ENCODE measurements around the gene FRMD3. TPM values are rescaled to one million over a fixed set of nuclear protein-coding genes. Genes with fewer than 3 reads are reported as not detected.

FRMD3 gene
- total RNA-seq, 2 experiments from 2014 or later: 0.62 to 1.1 TPM

GRCh38 chr9:83514767-83515166, 23.4 kb downstream of the FRMD3 start:
- H3K9me3 Mint-ChIP-seq: no peaks in the 10 kb centered on the region
- no peaks in the 10 kb centered on the region for H3K36me3 Mint-ChIP-seq (ENCODE audit: low read depth)
- H3K27me3 Mint-ChIP-seq: peaks cover 21% of the 10 kb centered on the region
- no peak overlapping the region for H3K27ac Mint-ChIP-seq
- ChIA-PET POLR2A (no interaction called here), CTCF (interaction anchor here (1.0 kb wide), 1 partner anchor 14 kb away, joined by 3 read pairs; no protein-coding TSS in a partner anchor)
- DNase-seq: no peak
- no peak overlapping the region for H3K4me3 Mint-ChIP-seq
- H3K4me1 Mint-ChIP-seq: no peaks in the 10 kb centered on the region

- Mint-ChIP-seq H3K27ac (no peak overlapping the region), H3K4me3 (no peak overlapping the region), H3K4me1 (peaks cover 14% of the 10 kb centered on the region), H3K36me3 (ENCODE audit: low read depth) (no peaks in the 10 kb centered on the region), H3K9me3 (no peaks in the 10 kb centered on the region), H3K27me3 (peaks cover 18% of the 10 kb centered on the region)
- ChIA-PET CTCF (no interaction called here), POLR2A (no interaction called here)
- no peak for DNase-seq
Measured at GRCh38 chr9:83512621-83513020, 25.6 kb downstream of the FRMD3 start.

- H3K36me3 Mint-ChIP-seq (ENCODE audit: low read depth): no peaks in the 10 kb centered on the region
- DNase-seq: no peak
- POLR2A ChIA-PET: no interaction called here
- H3K9me3 Mint-ChIP-seq: no peaks in the 10 kb centered on the region
- no peak overlapping the region for H3K4me3 Mint-ChIP-seq
- H3K4me1 Mint-ChIP-seq: peaks cover 14% of the 10 kb centered on the region
- CTCF ChIA-PET: interaction anchor here (0.6 kb wide), 1 partner anchor 35 kb away, joined by 4 read pairs; no protein-coding TSS in a partner anchor
- H3K27ac Mint-ChIP-seq: no peak overlapping the region
- peaks cover 7% of the 10 kb centered on the region for H3K27me3 Mint-ChIP-seq
Measured at GRCh38 chr9:83511051-83511450, 27.1 kb downstream of the FRMD3 start.

- Mint-ChIP-seq H3K4me1 (peaks cover 14% of the 10 kb centered on the region), H3K4me3 (no peak overlapping the region), H3K27ac (no peak overlapping the region), H3K9me3 (no peaks in the 10 kb centered on the region), H3K36me3 (ENCODE audit: low read depth) (no peaks in the 10 kb centered on the region), H3K27me3 (no peaks in the 10 kb centered on the region)
- ChIA-PET CTCF (interaction anchor here (1.0 to 1.3 kb wide), 2 partner anchors 25 to 174 kb away, joined by 3 to 4 read pairs; no protein-coding TSS in a partner anchor), POLR2A (no interaction called here)
- no peak for DNase-seq
Measured at GRCh38 chr9:83509402-83509801, 28.8 kb downstream of the FRMD3 start.

GRCh38 chr9:83508067-83508466, 30.1 kb downstream of the FRMD3 start:
- peak; percentile 39 for DNase-seq
- POLR2A ChIA-PET: no interaction called here
- Mint-ChIP-seq H3K36me3 (ENCODE audit: low read depth) (no peaks in the 10 kb centered on the region), H3K4me1 (peaks cover 14% of the 10 kb centered on the region), H3K9me3 (no peaks in the 10 kb centered on the region), H3K4me3 (no peak overlapping the region), H3K27me3 (no peaks in the 10 kb centered on the region), H3K27ac (peak overlapping the region; percentile 69)
- CTCF ChIA-PET: no interaction called here

GRCh38 chr9:83505282-83505681, 32.9 kb downstream of the FRMD3 start:
- H3K4me1 Mint-ChIP-seq: peaks cover 14% of the 10 kb centered on the region
- no peak for DNase-seq
- H3K36me3 Mint-ChIP-seq (ENCODE audit: low read depth): no peaks in the 10 kb centered on the region
- CTCF ChIA-PET: no interaction called here
- POLR2A ChIA-PET: no interaction called here
- no peaks in the 10 kb centered on the region for H3K27me3 Mint-ChIP-seq
- H3K4me3 Mint-ChIP-seq: no peak overlapping the region
- H3K9me3 Mint-ChIP-seq: no peaks in the 10 kb centered on the region
- no peak overlapping the region for H3K27ac Mint-ChIP-seq

GRCh38 chr9:83503866-83504265, 34.3 kb downstream of the FRMD3 start:
- no peak overlapping the region for H3K27ac Mint-ChIP-seq
- H3K4me1 Mint-ChIP-seq: peaks cover 12% of the 10 kb centered on the region
- H3K4me3 Mint-ChIP-seq: no peak overlapping the region

GRCh38 chr9:83501565-83501964, 36.6 kb downstream of the FRMD3 start:
- H3K36me3 Mint-ChIP-seq (ENCODE audit: low read depth): no peaks in the 10 kb centered on the region
- POLR2A ChIA-PET: no interaction called here
- no peak overlapping the region for H3K27ac Mint-ChIP-seq

More at GRCh38 chr9:83503866-83504265, 34.3 kb downstream of the FRMD3 start:
- no peaks in the 10 kb centered on the region for H3K27me3 Mint-ChIP-seq
- H3K36me3 Mint-ChIP-seq (ENCODE audit: low read depth): no peaks in the 10 kb centered on the region
- H3K9me3 Mint-ChIP-seq: no peaks in the 10 kb centered on the region
- CTCF ChIA-PET: interaction anchor here (2.0 kb wide), 1 partner anchor 13 kb away, joined by 5 read pairs; no protein-coding TSS in a partner anchor
- POLR2A ChIA-PET: no interaction called here
- no peak for DNase-seq

GRCh38 chr9:83497441-83497840, 40.8 kb downstream of the FRMD3 start:
- ChIA-PET POLR2A (no interaction called here), CTCF (interaction anchor here (1.1 to 1.4 kb wide), 2 partner anchors 9 to 47 kb away, joined by 3 read pairs; no protein-coding TSS in a partner anchor)
- H3K4me3 Mint-ChIP-seq: no peak overlapping the region
- no peaks in the 10 kb centered on the region for H3K36me3 Mint-ChIP-seq (ENCODE audit: low read depth)
- no peaks in the 10 kb centered on the region for H3K27me3 Mint-ChIP-seq
- no peaks in the 10 kb centered on the region for H3K9me3 Mint-ChIP-seq
- H3K4me1 Mint-ChIP-seq: no peaks in the 10 kb centered on the region
- H3K27ac Mint-ChIP-seq: no peak overlapping the region
- DNase-seq: no peak

More at GRCh38 chr9:83501565-83501964, 36.6 kb downstream of the FRMD3 start:
- Mint-ChIP-seq H3K4me1 (no peaks in the 10 kb centered on the region), H3K4me3 (no peak overlapping the region), H3K9me3 (no peaks in the 10 kb centered on the region), H3K27me3 (no peaks in the 10 kb centered on the region)
- no peak for DNase-seq
- CTCF ChIA-PET: interaction anchor here (0.8 kb wide), 1 partner anchor 14 kb away, joined by 3 read pairs; no protein-coding TSS in a partner anchor

GRCh38 chr9:83491995-83492394, 46.2 kb downstream of the FRMD3 start:
- Mint-ChIP-seq H3K36me3 (ENCODE audit: low read depth) (no peaks in the 10 kb centered on the region), H3K27ac (no peak overlapping the region), H3K9me3 (no peaks in the 10 kb centered on the region), H3K27me3 (no peaks in the 10 kb centered on the region), H3K4me1 (no peaks in the 10 kb centered on the region), H3K4me3 (no peak overlapping the region)
- DNase-seq: no peak
- ChIA-PET POLR2A (no interaction called here), CTCF (interaction anchor here (0.6 to 2.1 kb wide), 2 partner anchors 11 to 1019 kb away, joined by 3 to 5 read pairs; no protein-coding TSS in a partner anchor)

GRCh38 chr9:83491413-83491812, 46.8 kb downstream of the FRMD3 start:
- Mint-ChIP-seq H3K27ac (no peak overlapping the region), H3K9me3 (no peaks in the 10 kb centered on the region), H3K27me3 (no peaks in the 10 kb centered on the region), H3K4me1 (no peaks in the 10 kb centered on the region), H3K36me3 (ENCODE audit: low read depth) (no peaks in the 10 kb centered on the region), H3K4me3 (no peak overlapping the region)
- no peak for DNase-seq
- POLR2A ChIA-PET: no interaction called here
- CTCF ChIA-PET: interaction anchor here (0.6 to 2.1 kb wide), 2 partner anchors 12 to 105 kb away, joined by 3 to 5 read pairs; no protein-coding TSS in a partner anchor

GRCh38 chr9:83489961-83490360, 48.2 kb downstream of the FRMD3 start:
- Mint-ChIP-seq H3K9me3 (no peaks in the 10 kb centered on the region), H3K27ac (no peak overlapping the region), H3K4me1 (no peaks in the 10 kb centered on the region), H3K27me3 (no peaks in the 10 kb centered on the region), H3K36me3 (ENCODE audit: low read depth) (no peaks in the 10 kb centered on the region), H3K4me3 (no peak overlapping the region)
- ChIA-PET CTCF (interaction anchor here (2.1 kb wide), 1 partner anchor 13 kb away, joined by 5 read pairs; no protein-coding TSS in a partner anchor), POLR2A (no interaction called here)
- DNase-seq: no peak

GRCh38 chr9:83484990-83485389, 53.2 kb downstream of the FRMD3 start:
- CTCF ChIA-PET: no interaction called here
- H3K27me3 Mint-ChIP-seq: no peaks in the 10 kb centered on the region
- no peaks in the 10 kb centered on the region for H3K9me3 Mint-ChIP-seq
- no peaks in the 10 kb centered on the region for H3K4me1 Mint-ChIP-seq
- H3K27ac Mint-ChIP-seq: no peak overlapping the region
- H3K36me3 Mint-ChIP-seq (ENCODE audit: low read depth): no peaks in the 10 kb centered on the region
- H3K4me3 Mint-ChIP-seq: no peak overlapping the region
- no peak for DNase-seq
- POLR2A ChIA-PET: no interaction called here

- Mint-ChIP-seq H3K9me3 (no peaks in the 10 kb centered on the region), H3K4me1 (no peaks in the 10 kb centered on the region), H3K4me3 (no peak overlapping the region), H3K27me3 (no peaks in the 10 kb centered on the region), H3K36me3 (ENCODE audit: low read depth) (no peaks in the 10 kb centered on the region), H3K27ac (no peak overlapping the region)
- CTCF ChIA-PET: interaction anchor here (0.6 kb wide), 1 partner anchor 1282 kb away, joined by 3 read pairs; no protein-coding TSS in a partner anchor
- POLR2A ChIA-PET: no interaction called here
- DNase-seq: no peak
Measured at GRCh38 chr9:83483223-83483622, 55.0 kb downstream of the FRMD3 start.

Data from activated CD4-positive, alpha-beta T cell treated with anti-CD3 and anti-CD28 coated beads, Interleukin-2, amount 10 ng/mL, durations not matched to agents 7 days and 5 days (primary cell).